HG03520 (cell line): ENCODE measurements around the gene ARID1A.
A peak's percentile ranks its signal among the peaks of the same experiment; 100 is the strongest.
"Not testable (repeated sequence)": the region's sequence is repeated elsewhere in the genome, so short reads cannot be mapped to it uniquely, and the experiment has no call there.

Experiments used
- ATAC-seq: cut with Tn5 transposase; IDR thresholded peaks from one replicate; pipeline ENCODE4 v1.9.1; 2021; ENCODE audit warnings: mild to moderate bottlenecking, moderate library complexity; ENCODE audit not compliant: unreplicated experiment

The ARID1A gene

GRCh38 chr1:26787381-26787705 lies 91.5 kb downstream of the ARID1A start:
- ATAC-seq = peak; percentile 29

GRCh38 chr1:26787706-26788514 lies 92.1 kb downstream of the ARID1A start, which contains the start of gene PIGV:
TSS of gene PIGV (plus strand) at chr1:26787950. CDS start at chr1:26790816, 2,866 bp downstream.
- ATAC-seq = peak; percentile 52

GRCh38 chr1:26788515-26788785 lies 92.6 kb downstream of the ARID1A start:
- ATAC-seq = no peak

GRCh38 chr1:26788836-26789611 lies 93.2 kb downstream of the ARID1A start:
- no peak for ATAC-seq

GRCh38 chr1:26789612-26789865 lies 93.7 kb downstream of the ARID1A start:
- ATAC-seq = no peak

- ATAC-seq = no peak
Measured at GRCh38 chr1:26789931-26790330, 94.1 kb downstream of the ARID1A start.

GRCh38 chr1:26790551-26790953 lies 94.7 kb downstream of the ARID1A start:
- ATAC-seq = no peak

GRCh38 chr1:26791148-26791547 lies 95.3 kb downstream of the ARID1A start:
- ATAC-seq = no peak

GRCh38 chr1:26791626-26792025 lies 95.8 kb downstream of the ARID1A start:
- ATAC-seq = no peak

GRCh38 chr1:26792924-26793323 lies 97.1 kb downstream of the ARID1A start:
- no peak for ATAC-seq

- no peak for ATAC-seq
Measured at GRCh38 chr1:26794391-26794790, 98.6 kb downstream of the ARID1A start.

GRCh38 chr1:26797627-26798026 lies 101.8 kb downstream of the ARID1A start:
- no peak for ATAC-seq

GRCh38 chr1:26799479-26800142 lies 103.8 kb downstream of the ARID1A start:
- ATAC-seq = no peak

- not testable (repeated sequence) for ATAC-seq
Measured at GRCh38 chr1:26803932-26804331, 108.1 kb downstream of the ARID1A start.

- ATAC-seq = not testable (repeated sequence)
Measured at GRCh38 chr1:26810105-26810504, 114.3 kb downstream of the ARID1A start.

GRCh38 chr1:26811057-26811456 lies 115.2 kb downstream of the ARID1A start:
- no peak for ATAC-seq

GRCh38 chr1:26811708-26812107 lies 115.9 kb downstream of the ARID1A start:
- no peak for ATAC-seq

- no peak for ATAC-seq
Measured at GRCh38 chr1:26814377-26814776, 118.6 kb downstream of the ARID1A start.

- ATAC-seq = no peak
Measured at GRCh38 chr1:26814893-26815292, 119.1 kb downstream of the ARID1A start.

GRCh38 chr1:26820784-26821269 lies 125.0 kb downstream of the ARID1A start:
- ATAC-seq = peak; percentile 82

- ATAC-seq = no peak
Measured at GRCh38 chr1:26822737-26823395, 127.1 kb downstream of the ARID1A start.
